ENCODE results near the gene KCNQ1.

DNA sequence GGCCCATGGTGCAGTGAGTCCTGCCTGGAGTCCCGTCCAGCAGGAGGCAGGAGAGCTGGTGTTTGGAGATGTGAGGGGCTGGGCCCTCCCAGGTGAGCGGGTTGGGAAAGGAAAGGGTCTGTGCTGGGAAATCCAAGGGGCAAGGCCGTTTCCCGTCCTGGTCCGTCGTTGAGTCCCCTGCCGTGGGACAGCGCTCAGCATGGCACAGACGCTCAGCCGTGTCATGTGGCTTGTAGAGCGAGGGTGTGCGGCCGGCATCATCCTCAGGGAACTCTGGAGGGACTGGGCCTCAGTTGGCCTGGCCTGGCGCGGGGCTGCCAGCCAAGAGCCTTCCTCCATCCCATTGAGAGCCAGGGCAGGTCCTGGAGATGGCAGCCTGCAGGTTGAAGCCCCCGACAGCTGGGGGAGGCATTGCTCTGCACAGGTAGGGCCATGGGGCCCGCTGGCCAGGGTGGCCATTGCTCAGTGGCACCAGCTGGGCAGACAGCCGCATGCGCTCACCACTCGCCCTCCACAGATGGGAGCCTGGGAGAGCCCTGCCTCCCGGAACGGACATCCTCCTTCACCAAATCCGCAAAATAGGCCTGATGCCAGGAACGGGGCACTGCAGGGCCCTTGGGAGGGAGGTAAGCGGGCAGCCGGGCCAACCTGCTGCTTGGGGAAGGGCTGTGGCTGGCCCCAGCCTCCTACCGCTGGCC lies 28.7 kb downstream of the KCNQ1 start:
- TF ChIP-seq POLR2A (IDR thresholded peaks at IDR 0.05) (no peak), EP300 (IDR thresholded peaks at IDR 0.05; ENCODE audit: low read depth) (no peak), CTCF (IDR thresholded peaks at IDR 0.05) (no peak), POLR2AphosphoS5 (IDR thresholded peaks at IDR 0.05) (no peak)
